ENCODE results near the gene TGFBRAP1. TPM values are rescaled to one million over a fixed set of nuclear protein-coding genes. Genes with fewer than 3 reads are reported as not detected.

Gene TGFBRAP1, protein sequence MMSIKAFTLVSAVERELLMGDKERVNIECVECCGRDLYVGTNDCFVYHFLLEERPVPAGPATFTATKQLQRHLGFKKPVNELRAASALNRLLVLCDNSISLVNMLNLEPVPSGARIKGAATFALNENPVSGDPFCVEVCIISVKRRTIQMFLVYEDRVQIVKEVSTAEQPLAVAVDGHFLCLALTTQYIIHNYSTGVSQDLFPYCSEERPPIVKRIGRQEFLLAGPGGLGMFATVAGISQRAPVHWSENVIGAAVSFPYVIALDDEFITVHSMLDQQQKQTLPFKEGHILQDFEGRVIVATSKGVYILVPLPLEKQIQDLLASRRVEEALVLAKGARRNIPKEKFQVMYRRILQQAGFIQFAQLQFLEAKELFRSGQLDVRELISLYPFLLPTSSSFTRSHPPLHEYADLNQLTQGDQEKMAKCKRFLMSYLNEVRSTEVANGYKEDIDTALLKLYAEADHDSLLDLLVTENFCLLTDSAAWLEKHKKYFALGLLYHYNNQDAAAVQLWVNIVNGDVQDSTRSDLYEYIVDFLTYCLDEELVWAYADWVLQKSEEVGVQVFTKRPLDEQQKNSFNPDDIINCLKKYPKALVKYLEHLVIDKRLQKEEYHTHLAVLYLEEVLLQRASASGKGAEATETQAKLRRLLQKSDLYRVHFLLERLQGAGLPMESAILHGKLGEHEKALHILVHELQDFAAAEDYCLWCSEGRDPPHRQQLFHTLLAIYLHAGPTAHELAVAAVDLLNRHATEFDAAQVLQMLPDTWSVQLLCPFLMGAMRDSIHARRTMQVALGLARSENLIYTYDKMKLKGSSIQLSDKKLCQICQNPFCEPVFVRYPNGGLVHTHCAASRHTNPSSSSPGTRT
- 10 to 100 TPM; 22.7 to 31.8 (median 27.7) TPM for total RNA-seq
- total RNA-seq (2013): 20.6 TPM

DNA sequence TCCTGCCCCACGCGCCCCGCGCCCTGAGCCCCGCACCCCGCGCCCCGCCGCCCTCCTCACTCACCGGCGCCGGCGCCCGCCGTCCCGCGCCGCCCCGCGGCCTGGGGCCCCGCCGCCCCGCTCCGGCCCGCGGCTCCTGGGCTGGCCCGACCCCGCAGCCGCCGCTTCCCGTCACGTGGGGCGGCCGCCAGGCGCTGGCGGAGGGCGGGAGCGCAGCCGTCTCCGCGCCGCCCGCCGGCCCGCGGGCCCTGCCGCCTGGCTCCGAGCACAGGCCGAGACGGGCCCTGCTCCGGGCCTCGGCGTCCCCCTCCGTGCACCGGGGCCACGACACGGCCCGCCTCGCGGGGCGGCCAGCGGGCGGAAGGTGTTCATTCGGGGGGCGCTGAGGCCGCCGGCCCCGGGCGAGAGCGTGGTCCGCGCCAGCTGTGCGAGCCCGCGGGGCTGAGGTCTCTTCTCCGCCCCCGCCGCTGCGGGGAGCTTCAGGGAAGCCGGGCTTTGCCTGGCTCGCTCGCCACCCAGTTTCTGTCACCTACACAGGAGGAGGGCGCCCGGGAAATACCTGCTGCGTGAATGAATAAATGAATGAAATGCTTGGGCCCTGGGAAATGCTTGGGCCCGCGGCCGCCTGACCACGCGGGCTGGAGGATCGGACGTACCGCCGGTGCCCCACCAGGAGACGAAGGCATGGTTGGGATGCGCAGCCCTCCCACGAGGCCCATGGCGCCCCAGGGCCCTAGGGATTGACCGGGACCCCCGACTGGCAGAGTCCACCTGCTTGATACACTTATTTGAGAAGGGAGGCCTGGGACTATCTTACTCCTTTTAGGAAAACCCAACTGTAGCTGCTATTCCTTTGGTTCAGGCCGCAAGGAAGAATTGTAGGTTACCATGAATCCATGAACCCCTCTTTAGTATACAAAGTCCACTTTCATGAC lies at the start of gene TGFBRAP1:
TGFBRAP1 (minus strand) TSS at position 175 of the 935 bp plus-strand sequence. CDS start 21,434 bp downstream, outside the sequence.
- no peaks in the 10 kb centered on the region for H3K36me3 ChIP-seq (ENCODE audit: control insufficient read depth, insufficient read depth, low read length)
- H3K4me1 ChIP-seq (ENCODE audit: control insufficient read depth, insufficient read depth, low read length): peaks cover 25% of the 10 kb centered on the region
- no peaks in the 10 kb centered on the region for H3K27me3 ChIP-seq (ENCODE audit: control insufficient read depth, insufficient read depth, low read length)
- H3K36me3 Mint-ChIP-seq: no peaks in the 10 kb centered on the region
- peak within 1 kb of the TSS; percentile 62 for H3K4me3 ChIP-seq (ENCODE audit: low read length)
- peak within 1 kb of the TSS; percentile 85 to 95 for H3K27ac Mint-ChIP-seq
- TF ChIP-seq, protein P1, sequence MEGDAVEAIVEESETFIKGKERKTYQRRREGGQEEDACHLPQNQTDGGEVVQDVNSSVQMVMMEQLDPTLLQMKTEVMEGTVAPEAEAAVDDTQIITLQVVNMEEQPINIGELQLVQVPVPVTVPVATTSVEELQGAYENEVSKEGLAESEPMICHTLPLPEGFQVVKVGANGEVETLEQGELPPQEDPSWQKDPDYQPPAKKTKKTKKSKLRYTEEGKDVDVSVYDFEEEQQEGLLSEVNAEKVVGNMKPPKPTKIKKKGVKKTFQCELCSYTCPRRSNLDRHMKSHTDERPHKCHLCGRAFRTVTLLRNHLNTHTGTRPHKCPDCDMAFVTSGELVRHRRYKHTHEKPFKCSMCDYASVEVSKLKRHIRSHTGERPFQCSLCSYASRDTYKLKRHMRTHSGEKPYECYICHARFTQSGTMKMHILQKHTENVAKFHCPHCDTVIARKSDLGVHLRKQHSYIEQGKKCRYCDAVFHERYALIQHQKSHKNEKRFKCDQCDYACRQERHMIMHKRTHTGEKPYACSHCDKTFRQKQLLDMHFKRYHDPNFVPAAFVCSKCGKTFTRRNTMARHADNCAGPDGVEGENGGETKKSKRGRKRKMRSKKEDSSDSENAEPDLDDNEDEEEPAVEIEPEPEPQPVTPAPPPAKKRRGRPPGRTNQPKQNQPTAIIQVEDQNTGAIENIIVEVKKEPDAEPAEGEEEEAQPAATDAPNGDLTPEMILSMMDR (IDR thresholded peaks at IDR 0.05): no peak
- peak; percentile 81 to 91 (median 88) for ATAC-seq
- intact Hi-C loops (cut with micrococcal nuclease): no loop called here
- H3K27me3 Mint-ChIP-seq (ENCODE audit: low read depth in 2 of 2): no peaks in the 10 kb centered on the region
- H3K4me1 Mint-ChIP-seq: peaks cover 42 to 48% of the 10 kb centered on the region in 2 donors
- 1% methylated on average over 101 of the region's 101 CpGs for WGBS (ENCODE audit: insufficient coverage)
- no peaks in the 10 kb centered on the region for H3K9me3 Mint-ChIP-seq
- peak within 1 kb of the TSS; percentile 87 for H3K4me3 Mint-ChIP-seq
- H3K9me3 ChIP-seq (ENCODE audit: control insufficient read depth, insufficient read depth, low read length): no peaks in the 10 kb centered on the region
- H3K27ac ChIP-seq (ENCODE audit: low read length): peak within 1 kb of the TSS; percentile 69
- DNase-seq: peak; percentile 67 to 82

DNA sequence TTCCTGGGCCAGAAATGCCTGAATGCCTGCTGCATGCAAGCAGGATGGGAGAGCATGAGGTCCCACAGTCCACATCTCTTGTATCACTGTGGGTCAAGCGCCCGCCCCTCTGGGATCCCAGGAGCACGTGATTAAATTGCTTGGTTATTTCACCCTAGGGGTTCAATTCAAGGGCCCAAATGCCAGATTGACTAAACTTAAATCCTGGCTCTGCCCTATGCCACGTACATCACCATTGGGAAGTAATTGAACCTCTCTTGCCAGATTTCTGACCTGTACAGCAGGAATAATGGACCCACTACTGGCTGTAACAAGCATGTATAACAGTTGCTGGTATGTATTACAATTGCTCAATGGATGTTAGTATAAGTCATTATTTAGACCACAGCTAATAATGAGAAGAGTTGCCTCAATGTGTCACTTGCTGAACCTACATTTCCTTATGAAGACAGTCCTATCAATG lies 49.4 kb upstream of the TGFBRAP1 start:
- TF ChIP-seq, protein P1 (IDR thresholded peaks at IDR 0.05): no peak
- Mint-ChIP-seq H3K4me1 (peaks cover 0 to 3% of the 10 kb centered on the region in 2 donors), H3K9me3 (no peaks in the 10 kb centered on the region), H3K4me3 (no peak overlapping the region), H3K36me3 (no peaks in the 10 kb centered on the region), H3K27me3 (ENCODE audit: low read depth in 2 of 2) (peaks cover 0 to 6% of the 10 kb centered on the region in 2 donors), H3K27ac (no peak overlapping the region)
- Histone ChIP-seq H3K27me3 (ENCODE audit: control insufficient read depth, insufficient read depth, low read length) (no peaks in the 10 kb centered on the region), H3K36me3 (ENCODE audit: control insufficient read depth, insufficient read depth, low read length) (no peaks in the 10 kb centered on the region), H3K4me3 (ENCODE audit: low read length) (no peak overlapping the region), H3K27ac (ENCODE audit: low read length) (no peak overlapping the region), H3K4me1 (ENCODE audit: control insufficient read depth, insufficient read depth, low read length) (no peaks in the 10 kb centered on the region), H3K9me3 (ENCODE audit: control insufficient read depth, insufficient read depth, low read length) (no peaks in the 10 kb centered on the region)
- 91% methylated on average over 4 of the region's 4 CpGs for WGBS (ENCODE audit: insufficient coverage)
- ATAC-seq (no peak), DNase-seq (no peak)
- intact Hi-C loops (cut with micrococcal nuclease): no loop called here

DNA sequence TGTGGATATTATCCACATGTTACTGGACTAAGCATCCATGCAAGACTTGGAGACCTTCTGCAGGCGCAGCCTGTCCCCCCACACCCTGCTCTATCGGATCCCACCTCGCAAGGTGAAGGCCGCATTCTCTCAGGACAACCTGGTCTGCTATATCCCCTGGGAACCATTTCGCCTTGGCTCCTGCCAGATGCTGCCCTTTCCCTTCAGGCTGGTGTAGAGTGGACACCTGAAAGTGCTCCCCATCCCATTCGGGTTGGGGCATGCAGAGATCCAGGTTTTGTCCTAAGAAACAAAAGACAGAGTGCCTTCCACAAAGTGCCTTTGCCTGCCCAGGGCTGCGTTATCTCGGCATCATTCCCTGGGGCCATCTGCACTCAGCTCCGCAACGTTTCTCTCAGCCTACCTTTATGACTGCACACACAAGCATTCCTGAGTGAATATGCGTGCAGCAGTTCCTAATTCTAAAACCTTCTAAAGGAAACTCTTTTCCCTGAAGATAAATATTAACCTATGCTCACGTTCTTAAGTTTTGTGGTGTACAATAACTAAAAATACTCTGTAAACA lies 48.8 kb upstream of the TGFBRAP1 start:
- Mint-ChIP-seq H3K9me3 (no peaks in the 10 kb centered on the region), H3K27ac (no peak overlapping the region), H3K4me1 (peaks cover 0 to 8% of the 10 kb centered on the region in 2 donors), H3K36me3 (no peaks in the 10 kb centered on the region), H3K4me3 (no peak overlapping the region), H3K27me3 (ENCODE audit: low read depth in 2 of 2) (peaks cover 0 to 2% of the 10 kb centered on the region in 2 donors)
- ATAC-seq (no peak), DNase-seq (no peak)
- WGBS (ENCODE audit: insufficient coverage): 83% methylated on average over 12 of the region's 12 CpGs
- TF ChIP-seq, protein P1 (IDR thresholded peaks at IDR 0.05): no peak
- H3K9me3 ChIP-seq (ENCODE audit: control insufficient read depth, insufficient read depth, low read length): no peaks in the 10 kb centered on the region
- no peaks in the 10 kb centered on the region for H3K27me3 ChIP-seq (ENCODE audit: control insufficient read depth, insufficient read depth, low read length)
- no peak overlapping the region for H3K27ac ChIP-seq (ENCODE audit: low read length)
- no peak overlapping the region for H3K4me3 ChIP-seq (ENCODE audit: low read length)
- H3K36me3 ChIP-seq (ENCODE audit: control insufficient read depth, insufficient read depth, low read length): no peaks in the 10 kb centered on the region
- peaks cover 5% of the 10 kb centered on the region for H3K4me1 ChIP-seq (ENCODE audit: control insufficient read depth, insufficient read depth, low read length)
- intact Hi-C loops (cut with micrococcal nuclease): no loop called here

All from natural killer cell (primary cell).